H1 (cell line): ENCODE results near the gene HES4. TPM values are rescaled to one million over a fixed set of nuclear protein-coding genes. Genes with fewer than 3 reads are reported as not detected.

Source experiments
- CTCF ChIA-PET: fragments of 300-600 bp; sonication (Branson Sonifier 250); formaldehyde crosslinking; loops from one replicate; lab custom pipeline; 2021; ENCODE audit not compliant: partially characterized antibody; lab: Charles Lee
- POLR2A ChIA-PET: fragments of 300-600 bp; sonication (Branson Sonifier 250); formaldehyde crosslinking; loops from one replicate; lab custom pipeline; 2021; ENCODE audit warnings: inconsistent platforms; ENCODE audit not compliant: partially characterized antibody; lab: Charles Lee
- DNase-seq, 2 experiments: peaks; one replicate each; pipeline versions ENCODE4 v3.0.0 to v3.0.0-alpha.2; 2010 to 2022; ENCODE audit warnings: low spot score in 2 of 2, low read depth in 1 of 2, mixed read lengths in 1 of 2
- FAIRE-seq: peaks from 2 replicates; lab custom pipeline; 2011; peaks lifted over from hg19 to GRCh38; lab: Jason Lieb, UNC
- H2AFZ ChIP-seq: 2 replicates; pipeline ENCODE4 v1.8.1; 2012; ENCODE audit warnings: low read length, inconsistent platforms
- H2AK5ac ChIP-seq: 2 replicates; pipeline ENCODE4 v1.6.1; 2013; ENCODE audit warnings: low read depth, low read length
- H2BK120ac ChIP-seq: replicated peaks from 2 replicates; pipeline ENCODE3; 2013; ENCODE audit warnings: low read depth, low read length, inconsistent platforms
- H2BK12ac ChIP-seq: 2 replicates; pipeline ENCODE4 v1.6.1; 2013; ENCODE audit warnings: low read depth, low read length
- H2BK15ac ChIP-seq: 2 replicates; pipeline ENCODE4 v1.6.1; 2013; ENCODE audit warnings: low read length
- H2BK20ac ChIP-seq: 2 replicates; pipeline ENCODE4 v1.6.1; 2013; ENCODE audit warnings: low read length
- H2BK5ac ChIP-seq: 2 replicates; pipeline ENCODE4 v1.6.1; 2013; ENCODE audit warnings: low read depth, low read length
- H3K14ac ChIP-seq: 2 replicates; pipeline ENCODE4 v1.6.1; 2013; ENCODE audit warnings: inconsistent platforms; ENCODE audit not compliant: insufficient read length
- H3K18ac ChIP-seq: 2 replicates; pipeline ENCODE4 v1.6.1; 2013; ENCODE audit warnings: low read length; ENCODE audit errors: extremely low read depth
- H3K23ac ChIP-seq: 2 replicates; pipeline ENCODE4 v1.6.1; 2013; ENCODE audit warnings: inconsistent platforms; ENCODE audit not compliant: insufficient read length
- H3K23me2 ChIP-seq: 2 replicates; pipeline ENCODE4 v1.6.1; 2013; ENCODE audit warnings: low read depth, low read length
- H3K27ac ChIP-seq: 2 replicates; pipeline ENCODE4 v1.6.1; 2011; ENCODE audit warnings: low read depth, low read length, inconsistent platforms
- H3K27me3 ChIP-seq, 4 experiments: replicated peaks in 1 of 4; 1 replicate in 1 of 4; 2 replicates in 3 of 4; pipeline versions ENCODE4 v1.6.1 to v1.8.1; 2011 to 2013; ENCODE audit warnings: low read length in 3 of 4, mild to moderate bottlenecking in 3 of 4, inconsistent platforms in 2 of 4, mixed read lengths in 2 of 4, moderate library complexity in 1 of 4; ENCODE audit not compliant: control insufficient read depth in 3 of 4, insufficient read depth in 3 of 4; ENCODE audit errors: extremely low read depth in 1 of 4
- H3K36me3 ChIP-seq, 4 experiments: 2 replicates each; pipeline versions ENCODE4 v1.6.1 to v1.8.1; 2011 to 2013; ENCODE audit warnings: mild to moderate bottlenecking in 4 of 4, low read length in 3 of 4, moderate library complexity in 2 of 4, control low read depth in 1 of 4, inconsistent platforms in 1 of 4; ENCODE audit not compliant: insufficient read depth in 4 of 4, control insufficient read depth in 2 of 4
- H3K4ac ChIP-seq: replicated peaks from 2 replicates; pipeline ENCODE3; 2013; ENCODE audit warnings: low read length, low read depth, mixed read lengths, inconsistent platforms; ENCODE audit not compliant: insufficient read length
- H3K4me1 ChIP-seq, 4 experiments: replicated peaks in 1 of 4; 1 replicate in 1 of 4; 2 replicates in 3 of 4; pipeline versions ENCODE4 v1.6.1 to v1.8.1; 2011 to 2013; ENCODE audit warnings: low read length in 3 of 4, inconsistent platforms in 2 of 4, mixed read lengths in 1 of 4; ENCODE audit not compliant: insufficient read depth in 4 of 4, control insufficient read depth in 3 of 4
- H3K4me2 ChIP-seq, 2 experiments: 2 replicates each; pipeline versions ENCODE4 v1.6.1 to v1.8.1; 2011 to 2013; ENCODE audit warnings: low read depth in 2 of 2, low read length in 2 of 2, control low read depth in 1 of 2, inconsistent platforms in 1 of 2, mild to moderate bottlenecking in 1 of 2; ENCODE audit not compliant: insufficient read depth in 1 of 2
- H3K4me3 ChIP-seq, 4 experiments: fragments of 200-600, 300-600 bp in 1 of 4; sonication (generic), shearing (Covaris generic), sonication (Bioruptor Twin) in 1 of 4; 2 replicates each; pipeline versions ENCODE4 v1.5.1 to v1.8.1; 2011 to 2016; ENCODE audit warnings: low read length in 4 of 4, low read depth in 3 of 4, control low read depth in 2 of 4, inconsistent platforms in 2 of 4, mild to moderate bottlenecking in 2 of 4, mixed read lengths in 1 of 4, moderate library complexity in 1 of 4; ENCODE audit not compliant: insufficient read depth in 2 of 4; ENCODE audit errors: extremely low read depth in 1 of 4
- H3K56ac ChIP-seq: replicated peaks from 2 replicates; pipeline ENCODE3; 2013; ENCODE audit warnings: low read depth, mild to moderate bottlenecking, mixed read lengths, low read length, inconsistent platforms; ENCODE audit not compliant: insufficient read length
- H3K79me1 ChIP-seq: 2 replicates; pipeline ENCODE4 v1.6.1; 2013; ENCODE audit warnings: low read depth, low read length, control low read depth
- H3K79me2 ChIP-seq, 2 experiments: 2 replicates each; pipeline versions ENCODE4 v1.6.1 to v1.8.1; 2012 to 2013; ENCODE audit warnings: low read length in 2 of 2, mild to moderate bottlenecking in 2 of 2, inconsistent platforms in 1 of 2; ENCODE audit not compliant: insufficient read depth in 2 of 2, control insufficient read depth in 1 of 2
- H3K9ac ChIP-seq, 4 experiments: replicated peaks in 1 of 4; 1 replicate in 1 of 4; 2 replicates in 3 of 4; pipeline versions ENCODE4 v1.6.1 to v1.8.1; 2011 to 2013; ENCODE audit warnings: low read depth in 3 of 4, low read length in 3 of 4, control low read depth in 2 of 4, mild to moderate bottlenecking in 2 of 4, moderate library complexity in 2 of 4, inconsistent platforms in 1 of 4; ENCODE audit errors: extremely low read depth in 1 of 4
- H3K9me3 ChIP-seq, 2 experiments: 2 replicates each; pipeline versions ENCODE4 v1.6.1 to v1.8.1; 2012 to 2013; ENCODE audit warnings: mild to moderate bottlenecking in 2 of 2, moderate library complexity in 2 of 2, control low read depth in 1 of 2, inconsistent platforms in 1 of 2, low read depth in 1 of 2, low read length in 1 of 2, mixed read lengths in 1 of 2; ENCODE audit not compliant: insufficient read depth in 2 of 2
- H4K20me1 ChIP-seq, 2 experiments: replicated peaks in 1 of 2; 2 replicates each; pipeline versions ENCODE3 to v1.8.1; 2011 to 2013; ENCODE audit warnings: inconsistent platforms in 2 of 2, low read length in 2 of 2, mild to moderate bottlenecking in 1 of 2; ENCODE audit not compliant: insufficient read depth in 2 of 2, control insufficient read depth in 1 of 2
- H4K5ac ChIP-seq: 2 replicates; pipeline ENCODE4 v1.6.1; 2013; ENCODE audit warnings: low read length, low read depth, mixed read lengths, inconsistent platforms; ENCODE audit not compliant: insufficient read length
- H4K8ac ChIP-seq: 2 replicates; pipeline ENCODE4 v1.8.0; 2013; ENCODE audit warnings: mild to moderate bottlenecking, moderate library complexity, low read length, inconsistent platforms; ENCODE audit not compliant: insufficient read depth; ENCODE audit errors: extremely low read depth
- H4K91ac ChIP-seq: replicated peaks from 2 replicates; pipeline ENCODE3; 2013; ENCODE audit warnings: low read length, mixed read lengths, inconsistent platforms; ENCODE audit not compliant: insufficient read length
- ASH2L ChIP-seq: fragments of 200-600, 300-600 bp; sonication (generic); IDR thresholded peaks from one replicate; pipeline ENCODE4 v1.7.1; 2017; ENCODE audit warnings: low read length
- BRCA1 ChIP-seq: IDR thresholded peaks from 2 replicates; pipeline ENCODE4 v1.6.1; 2012; ENCODE audit warnings: low read depth, low read length, improper control_type of control experiment
- GTF2F1 ChIP-seq: IDR thresholded peaks from 2 replicates; pipeline ENCODE4 v1.6.1; 2012; ENCODE audit warnings: low read depth, low read length, improper control_type of control experiment, borderline replicate concordance
- PHF8 ChIP-seq: fragments of 200-600 bp; sonication (generic); conservative IDR thresholded peaks from 2 replicates; pipeline ENCODE4 v1.7.1; 2012; ENCODE audit warnings: low read depth, mild to moderate bottlenecking, inconsistent platforms, low read length, moderate library complexity
- POLR2AphosphoS5 ChIP-seq: IDR thresholded peaks from 2 replicates; pipeline ENCODE4 v1.6.1; 2011; ENCODE audit warnings: low read depth, low read length
- SIX5 ChIP-seq: IDR thresholded peaks from 2 replicates; pipeline ENCODE4 v1.6.1; 2011; ENCODE audit warnings: mild to moderate bottlenecking, low read depth, low read length
- YY1 ChIP-seq: IDR thresholded peaks from 2 replicates; pipeline ENCODE4 v1.6.1; 2011; ENCODE audit warnings: low read depth, mild to moderate bottlenecking, low read length
- WGBS, 2 experiments: shearing (Covaris generic) in 1 of 2; methylation state at CpG; one replicate each; pipeline versions ENCODE4 v1.1.6 to v1.1.7; 2013 to 2015; ENCODE audit warnings: low lambda C conversion rate in 2 of 2, mixed read lengths in 2 of 2, inconsistent platforms in 1 of 2, low coverage in 1 of 2, missing lambda C conversion rate in 1 of 2; ENCODE audit not compliant: insufficient replicate concordance in 2 of 2, insufficient coverage in 1 of 2, insufficient read length in 1 of 2; ENCODE audit errors: extremely low coverage in 1 of 2, missing lambda C conversion rate in 1 of 2; 5-methylcytosine and 5-hydroxymethylcytosine counted together
- polyA plus RNA-seq, 7 experiments: library from polyadenylated mRNA; depleted of rRNA in 3 of 7; stranded (reverse) in 5 of 7; unstranded in 2 of 7; fragments of >200 nt in 5 of 7; fragments of 200-250 nt in 2 of 7; gene quantifications; 1 replicate in 5 of 7; 2 replicates in 1 of 7; 4 replicates in 1 of 7; pipeline versions ENCODE4 v1.2.1 to v1.2.3, GENCODE V29; 2011 to 2013; ENCODE audit warnings: missing spikeins in 2 of 7, mixed read lengths in 2 of 7
- total RNA-seq: library from RNA; stranded (reverse); fragmentation: NEBNext Ultra II Directional; extraction: Animal tissue kit (Norgen Biotek cat#: 25700); gene quantifications from 2 replicates; pipeline ENCODE4 v1.2.1, GENCODE V29; 2021
- TF ChIP-seq, protein P1 (sequence below): IDR thresholded peaks from 2 replicates; pipeline ENCODE4 v1.6.1; 2011; ENCODE audit warnings: low read length, improper control_type of control experiment
- TF ChIP-seq, protein P2 (sequence below): IDR thresholded peaks from 2 replicates; pipeline ENCODE4 v1.6.1; 2012; ENCODE audit warnings: low read length, inconsistent platforms

HES4 gene
- total and polyA plus RNA-seq, 2 of the 8 experiments (the other 6 are each of a cell fraction or from before 2014, with no cell fraction given), result 2.8 to 3.5 TPM

DNA sequence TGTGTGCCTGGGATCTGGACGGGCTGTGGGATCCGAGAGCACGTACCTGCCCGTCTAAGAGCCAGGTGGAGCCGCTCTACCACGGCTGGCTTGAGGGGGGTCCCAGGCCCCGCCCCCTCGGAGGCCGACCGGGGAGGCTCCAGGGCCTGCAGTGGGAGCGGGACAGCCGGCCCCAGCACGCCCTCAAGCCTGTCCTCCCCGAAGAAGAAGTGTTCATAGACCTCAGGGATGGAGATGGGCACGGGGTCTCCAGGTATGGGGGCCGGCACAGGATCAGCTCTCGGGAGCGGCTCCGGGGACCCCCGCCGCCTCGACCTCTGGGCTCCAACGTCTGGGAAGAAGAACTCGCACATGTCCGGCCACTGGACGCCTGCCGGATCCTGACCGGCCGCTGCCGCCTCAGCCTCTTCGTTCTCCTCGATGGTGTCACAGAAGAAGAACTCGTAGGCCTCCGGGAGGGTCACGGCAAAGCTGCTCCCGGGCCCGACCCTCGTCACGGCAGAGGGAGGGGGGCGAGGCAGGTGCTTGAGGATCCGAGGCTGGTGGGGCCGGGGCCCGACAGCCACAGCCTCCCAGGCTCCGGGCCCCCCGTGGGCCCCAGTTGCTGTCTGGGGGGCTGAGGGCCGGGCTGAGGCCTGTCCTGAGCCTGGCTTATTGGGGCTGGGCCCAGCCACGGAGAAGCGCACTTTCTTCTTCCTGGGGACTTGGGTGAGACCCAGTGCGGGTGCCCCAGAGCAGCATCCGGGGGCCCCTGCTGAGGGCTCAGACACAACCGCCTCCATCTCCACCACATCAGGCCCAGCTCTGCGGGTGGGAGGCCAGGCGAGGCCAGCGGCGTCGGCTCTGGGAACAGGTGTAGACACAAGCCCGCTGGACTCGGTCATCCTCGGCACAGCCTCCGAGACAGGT, 20.8 kb downstream of the HES4 start:
- H3K36me3 ChIP-seq, result no peaks in the 10 kb centered on the region
- no peaks in the 10 kb centered on the region for H3K79me1 ChIP-seq
- no peak overlapping the region for H2AFZ ChIP-seq
- H3K4ac ChIP-seq, result no peak overlapping the region
- CTCF ChIA-PET, result interaction anchor here (0.9 to 6.9 kb wide), 3 partner anchors 13 to 85 kb away, joined by 5 to 86 read pairs (median 80); no protein-coding TSS in a partner anchor
- H3K14ac ChIP-seq, result no peak overlapping the region
- no peaks in the 10 kb centered on the region for H3K9me3 ChIP-seq
- H3K23me2 ChIP-seq, result peaks cover 2% of the 10 kb centered on the region; the same call in 1 of the 2 replicates
- H3K79me2 ChIP-seq, result no peaks in the 10 kb centered on the region
- H3K4me2 ChIP-seq, result no peak overlapping the region
- H2AK5ac ChIP-seq, result no peak overlapping the region; the same call in 1 of the 2 replicates
- DNase-seq (no peak), FAIRE-seq (no peak)
- H3K27ac ChIP-seq, result no peak overlapping the region
- H3K56ac ChIP-seq, result no peak overlapping the region
- H3K9ac ChIP-seq, result no peak overlapping the region
- peaks cover 0 to 12% of the 10 kb centered on the region in 2 experiments for H4K20me1 ChIP-seq
- peak overlapping the region; percentile 51 for H4K8ac ChIP-seq
- H4K91ac ChIP-seq, result no peak overlapping the region
- no peak overlapping the region for H2BK120ac ChIP-seq
- no peak overlapping the region for H3K18ac ChIP-seq
- H3K27me3 ChIP-seq, result peaks cover 0 to 18% (median 5%) of the 10 kb centered on the region in 4 experiments; a peak in 4 of 7 replicates
- POLR2A ChIA-PET, result interaction anchor here (0.7 to 1.5 kb wide), 3 partner anchors 23 to 81 kb away, joined by 3 to 4 read pairs (median 4); no protein-coding TSS in a partner anchor
- no peak overlapping the region for H2BK15ac ChIP-seq
- peaks cover 0 to 10% (median under 1%) of the 10 kb centered on the region in 4 experiments; a peak in 4 of 7 replicates for H3K4me1 ChIP-seq
- H3K4me3 ChIP-seq, result no peak overlapping the region
- no peak overlapping the region for H2BK5ac ChIP-seq
- no peak overlapping the region for H2BK12ac ChIP-seq
- no peak overlapping the region for H3K23ac ChIP-seq
- 86% methylated on average over 34 of the region's 60 CpGs; no CpG with 5 or more reads in 1 of the 2 experiments for WGBS, 2 experiments
- no peak overlapping the region for H2BK20ac ChIP-seq
- H4K5ac ChIP-seq, result no peak overlapping the region
- TF ChIP-seq YY1 (no peak), GTF2F1 (no peak), POLR2AphosphoS5 (no peak), ASH2L (no peak), BRCA1 (no peak), PHF8 (no peak), SIX5 (no peak)
- TF ChIP-seq, protein P1, sequence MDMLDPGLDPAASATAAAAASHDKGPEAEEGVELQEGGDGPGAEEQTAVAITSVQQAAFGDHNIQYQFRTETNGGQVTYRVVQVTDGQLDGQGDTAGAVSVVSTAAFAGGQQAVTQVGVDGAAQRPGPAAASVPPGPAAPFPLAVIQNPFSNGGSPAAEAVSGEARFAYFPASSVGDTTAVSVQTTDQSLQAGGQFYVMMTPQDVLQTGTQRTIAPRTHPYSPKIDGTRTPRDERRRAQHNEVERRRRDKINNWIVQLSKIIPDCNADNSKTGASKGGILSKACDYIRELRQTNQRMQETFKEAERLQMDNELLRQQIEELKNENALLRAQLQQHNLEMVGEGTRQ, result no peak
- TF ChIP-seq, protein P2, sequence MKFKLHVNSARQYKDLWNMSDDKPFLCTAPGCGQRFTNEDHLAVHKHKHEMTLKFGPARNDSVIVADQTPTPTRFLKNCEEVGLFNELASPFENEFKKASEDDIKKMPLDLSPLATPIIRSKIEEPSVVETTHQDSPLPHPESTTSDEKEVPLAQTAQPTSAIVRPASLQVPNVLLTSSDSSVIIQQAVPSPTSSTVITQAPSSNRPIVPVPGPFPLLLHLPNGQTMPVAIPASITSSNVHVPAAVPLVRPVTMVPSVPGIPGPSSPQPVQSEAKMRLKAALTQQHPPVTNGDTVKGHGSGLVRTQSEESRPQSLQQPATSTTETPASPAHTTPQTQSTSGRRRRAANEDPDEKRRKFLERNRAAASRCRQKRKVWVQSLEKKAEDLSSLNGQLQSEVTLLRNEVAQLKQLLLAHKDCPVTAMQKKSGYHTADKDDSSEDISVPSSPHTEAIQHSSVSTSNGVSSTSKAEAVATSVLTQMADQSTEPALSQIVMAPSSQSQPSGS, result no peak
